Caki2 (cell line): Measurements from ENCODE around the gene FOLR2. TPM values are rescaled to one million over a fixed set of nuclear protein-coding genes. Genes with fewer than 3 reads are reported as not detected.
"Not testable (repeated sequence)": the region's sequence is repeated elsewhere in the genome, so short reads cannot be mapped to it uniquely, and the experiment has no call there.

Experiments
- DNase-seq: peaks from one replicate; pipeline ENCODE4 v3.0.0-alpha.2; 2015; ENCODE audit warnings: low read depth
- in situ Hi-C: cut with HindIII; loops from 2 replicates; pipeline ENCODE4 v1.10.0; 2016; ENCODE audit warnings: low sequenced_read_pairs, low pct_unique_long_range_greater_than_20kb, mixed read lengths
- total RNA-seq: library from RNA; depleted of rRNA; stranded (reverse); fragments of >200 nt; shearing (Covaris generic); gene quantifications from 2 replicates; pipeline ENCODE4 v1.2.3, GENCODE V29; 2014; ENCODE audit warnings: low replicate concordance; rRNA removed

FOLR2 gene
- not detected in 2 replicates for total RNA-seq

DNA sequence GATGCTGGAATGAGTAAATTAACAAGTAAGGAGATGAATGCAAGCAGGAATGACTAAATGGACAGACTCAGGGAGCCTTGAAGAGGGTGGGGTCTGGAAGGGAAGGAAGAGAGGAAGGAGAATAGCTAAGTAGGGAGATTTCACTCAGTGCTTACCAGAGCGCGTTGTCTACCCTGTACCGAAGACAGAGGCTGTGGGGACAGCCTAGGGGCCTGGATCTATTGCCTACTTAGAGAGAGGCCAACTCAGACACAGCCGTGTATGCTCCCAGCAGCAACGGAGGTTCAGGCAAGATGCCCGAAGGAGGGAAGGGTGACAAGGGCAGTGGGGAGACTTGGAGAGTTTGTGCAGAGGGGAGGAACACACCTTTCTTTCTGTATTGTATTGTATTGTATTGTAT is at the start of gene FOLR2:
Gene FOLR2 (plus strand): TSS at position 157 of the 400 bp plus-strand sequence. CDS start 1,791 bp downstream, outside the sequence.
- DNase-seq = no peak
- in situ Hi-C loops = no loop called here

DNA sequence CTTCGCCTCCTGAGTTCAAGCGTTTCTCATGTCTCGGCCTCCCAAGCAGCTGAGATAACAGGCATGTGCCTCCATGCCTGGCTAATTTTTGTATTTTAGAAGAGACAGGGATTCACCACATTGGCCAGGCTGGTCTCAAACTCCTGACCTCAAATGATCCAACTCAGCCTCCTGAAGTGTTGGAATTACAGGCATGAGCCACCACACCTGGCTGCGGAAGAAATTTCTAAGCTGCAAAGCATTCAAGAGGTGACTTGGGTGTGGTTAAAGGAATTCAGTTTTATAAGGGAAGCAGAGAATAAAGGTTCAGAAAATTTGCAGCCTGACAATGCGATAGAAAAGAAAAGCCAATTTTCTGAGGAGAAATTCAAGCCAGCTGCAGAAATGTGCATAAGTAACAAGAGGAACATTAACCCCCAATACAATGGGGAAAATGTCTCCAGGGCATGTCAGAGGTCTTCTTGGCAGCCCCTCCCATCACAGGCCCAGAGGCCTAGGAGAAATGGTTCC is 47.5 kb upstream of the FOLR2 start:
- DNase-seq, in situ Hi-C loops: not testable (repeated sequence)

DNA sequence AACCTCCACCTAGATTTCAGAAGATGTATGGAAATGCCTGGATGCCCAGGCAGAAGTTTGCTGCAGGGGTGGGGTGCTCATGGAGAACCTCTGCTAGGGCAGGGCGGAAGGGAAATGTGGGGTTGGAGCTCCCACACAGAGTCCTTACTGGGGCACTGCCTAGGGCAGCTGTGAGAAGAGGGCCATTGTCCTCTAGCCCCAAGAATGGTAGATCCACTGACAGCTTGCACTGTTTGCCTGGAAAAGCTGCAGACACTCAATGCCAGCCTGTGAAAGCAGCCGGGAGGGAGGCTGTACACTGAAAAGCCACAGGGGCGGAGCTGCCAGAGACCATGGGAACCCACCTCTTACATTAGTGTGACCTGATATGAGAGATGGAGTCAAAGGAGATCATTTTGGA is 46.8 kb upstream of the FOLR2 start:
- in situ Hi-C loops, DNase-seq: not testable (repeated sequence)

DNA sequence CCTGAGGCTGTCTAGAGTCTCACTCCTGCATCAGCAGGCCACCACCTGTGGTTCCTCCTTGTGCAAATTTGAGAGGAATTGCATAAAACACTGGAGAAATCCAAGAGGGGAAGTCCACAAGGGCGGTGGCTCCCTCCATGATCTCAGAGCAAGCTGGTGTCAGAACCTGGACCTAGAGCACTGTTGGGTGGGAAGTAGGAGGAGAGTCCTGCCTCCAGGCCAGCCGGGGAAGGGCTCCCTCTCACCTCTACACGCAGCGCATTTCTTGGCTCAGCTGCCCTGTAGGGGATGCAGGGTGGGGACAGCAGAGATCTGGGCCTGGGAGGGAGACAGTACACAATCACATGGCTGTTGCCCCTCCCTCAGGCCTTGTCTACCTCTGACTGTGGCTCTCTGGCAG is 44.6 kb upstream of the FOLR2 start:
- DNase-seq, in situ Hi-C loops: not testable (repeated sequence)

- no peak for DNase-seq
- in situ Hi-C loops = no loop called here
Measured at GRCh38 chr11:72173291-72173690, 43.3 kb upstream of the FOLR2 start.

DNA sequence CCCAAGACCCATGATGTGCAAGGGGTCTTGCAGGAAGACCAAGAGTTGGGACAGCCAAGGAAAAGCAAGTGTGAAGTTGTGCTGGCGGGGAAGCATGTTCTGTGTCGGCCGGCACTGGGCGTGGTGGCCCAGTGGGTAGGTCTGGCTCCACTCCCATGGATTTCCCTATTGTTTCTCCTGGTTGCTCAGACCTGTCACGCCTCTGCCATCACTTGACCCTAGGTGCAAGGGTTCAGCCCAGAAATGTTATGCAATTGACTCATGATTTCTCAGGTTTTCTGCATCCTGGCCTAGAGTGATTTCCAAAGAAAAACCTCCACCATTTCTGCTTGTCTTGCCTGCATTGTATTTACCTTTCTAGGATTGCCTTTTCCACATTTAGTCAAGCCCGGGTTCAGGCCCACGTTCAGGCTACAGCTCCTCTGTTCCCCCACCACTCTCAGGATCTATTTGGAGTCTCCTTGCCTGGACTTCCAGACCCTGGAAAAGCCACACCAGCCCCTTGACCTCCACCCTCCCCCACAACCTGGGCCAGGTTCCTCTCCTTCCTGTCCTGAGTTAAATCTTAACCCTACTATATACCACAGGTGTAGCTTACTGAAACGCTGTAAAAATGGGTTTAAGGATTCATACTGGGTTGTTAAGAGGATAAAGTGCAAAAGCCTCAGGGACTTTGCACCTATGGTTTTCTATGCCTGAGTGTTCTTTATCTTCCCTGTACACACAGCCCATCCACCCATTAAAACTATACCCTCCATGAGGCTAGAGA is 42.1 kb upstream of the FOLR2 start:
- in situ Hi-C loops = no loop called here

GRCh38 chr11:72177656-72178055 is 38.9 kb upstream of the FOLR2 start:
- in situ Hi-C loops = no loop called here
- DNase-seq = no peak

More for the DNA sequence above, 42.1 kb upstream of the FOLR2 start:
- no peak for DNase-seq

DNA sequence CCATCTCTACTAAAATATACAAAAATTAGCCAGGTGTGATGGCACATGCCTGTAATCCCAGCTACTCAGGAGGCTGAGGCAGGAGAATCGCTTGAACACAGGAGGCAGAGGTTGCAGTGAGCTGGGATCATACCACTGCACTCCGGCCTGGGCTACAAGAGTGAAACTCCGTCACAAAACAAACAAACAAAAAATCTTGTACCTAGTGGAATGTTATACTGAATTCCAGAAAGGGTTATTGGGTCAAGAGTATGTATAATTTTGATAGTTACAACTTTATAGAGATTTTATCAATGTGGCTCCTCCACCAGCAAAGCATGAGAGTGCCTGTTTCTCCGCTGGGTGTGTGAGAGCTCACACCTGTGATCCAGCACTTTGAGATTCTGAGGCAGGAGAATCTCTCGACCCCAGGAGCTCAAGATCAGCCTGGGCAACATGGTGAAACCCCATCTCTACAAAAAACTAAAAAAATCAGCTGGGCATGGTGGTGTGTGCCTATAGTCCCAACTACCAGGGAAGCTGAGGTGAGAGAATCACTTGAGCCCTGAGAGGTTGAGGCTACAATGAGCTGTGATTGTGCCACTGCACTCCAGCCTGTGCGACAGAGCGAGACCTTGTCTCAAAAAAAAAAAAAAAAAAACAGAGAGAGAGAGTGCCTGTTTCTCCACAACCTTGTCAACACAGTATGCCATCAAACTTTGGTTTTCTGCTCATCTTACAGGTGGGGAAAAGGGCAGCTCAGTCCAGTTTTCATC is 37.4 kb upstream of the FOLR2 start:
- peak; percentile 16 for DNase-seq
- in situ Hi-C loops = no loop called here

DNA sequence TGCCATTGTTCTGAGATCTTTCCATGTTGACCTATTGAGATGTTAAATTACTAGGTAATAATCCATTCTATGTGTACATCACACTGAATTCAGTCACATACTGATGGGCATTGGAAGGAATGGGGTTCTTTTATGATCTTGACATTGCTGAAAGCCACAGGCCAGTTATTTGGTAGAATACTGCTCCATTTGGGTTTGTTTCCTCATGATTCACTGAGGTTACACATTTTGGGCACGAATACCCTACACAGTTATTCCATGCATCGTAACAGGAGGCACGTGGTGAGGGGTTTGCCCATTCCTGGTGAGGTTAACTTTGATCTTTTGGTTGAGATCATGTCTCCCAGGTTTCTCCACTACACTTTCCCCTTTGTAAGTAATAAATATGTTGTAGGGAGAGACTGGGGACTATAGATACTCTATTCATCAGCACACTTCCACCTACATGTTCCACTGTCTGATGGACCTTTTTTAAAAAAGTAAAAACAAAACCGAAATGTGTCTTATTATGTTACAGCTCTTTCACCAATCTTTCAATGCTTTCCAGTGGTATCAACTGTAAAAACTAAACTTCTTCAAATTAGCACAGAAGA is 36.7 kb upstream of the FOLR2 start:
- DNase-seq = no peak
- in situ Hi-C loops = no loop called here

DNA sequence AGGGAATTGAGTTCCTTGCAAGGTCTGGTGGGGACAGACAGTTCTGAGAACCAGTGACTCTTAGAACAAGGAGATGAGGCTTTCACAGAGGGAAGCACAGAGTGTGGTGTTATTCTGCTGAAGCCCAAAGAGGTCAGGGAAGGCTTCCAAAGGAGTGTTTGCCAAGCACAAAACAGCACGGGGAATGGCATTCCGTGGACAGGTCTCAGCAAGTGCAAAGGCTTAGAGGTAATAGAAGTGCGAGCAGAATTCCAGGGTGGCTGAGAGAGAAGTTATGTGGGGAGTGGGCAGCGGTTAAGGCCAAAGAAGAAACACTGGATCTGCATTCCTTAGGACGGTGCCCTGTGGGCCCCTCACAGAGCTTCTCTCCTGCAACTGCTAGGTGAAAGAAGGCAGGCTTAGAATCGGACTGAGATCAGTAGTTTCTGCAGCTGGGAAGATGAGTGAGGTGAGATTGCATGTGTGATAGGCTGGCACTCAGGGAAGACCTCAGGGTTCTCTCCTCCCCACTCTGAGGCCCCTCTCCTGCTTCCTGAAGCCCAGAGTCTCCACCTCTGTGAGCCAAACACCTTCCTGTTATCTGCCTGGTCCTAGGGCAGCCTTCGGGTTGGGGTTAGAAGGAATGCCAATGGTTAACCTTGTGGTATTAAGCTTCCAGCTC is 35.6 kb upstream of the FOLR2 start:
- DNase-seq, in situ Hi-C loops: not testable (repeated sequence)

DNA sequence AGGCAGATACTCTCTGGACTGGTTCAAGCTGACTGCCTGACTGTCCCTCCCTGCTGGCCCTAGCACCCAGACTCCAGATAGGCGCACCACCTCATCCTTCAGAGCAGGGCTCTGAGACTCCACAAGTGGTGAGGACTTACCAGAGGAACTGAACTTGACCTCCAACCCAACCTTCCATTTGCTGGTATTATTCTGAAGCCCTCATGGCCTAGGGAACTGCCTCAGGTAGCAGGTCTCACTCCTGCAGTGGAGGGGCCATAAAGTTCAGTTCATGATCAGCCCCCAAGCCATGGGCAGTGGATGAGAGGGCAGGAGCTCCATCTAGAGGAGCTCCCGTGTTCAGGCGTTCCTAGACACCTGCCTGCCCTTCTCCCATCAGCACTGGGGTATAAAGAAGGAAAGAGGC is 35.0 kb upstream of the FOLR2 start:
- in situ Hi-C loops, DNase-seq: not testable (repeated sequence)

GRCh38 chr11:72188267-72188666 is 28.3 kb upstream of the FOLR2 start:
- DNase-seq = no peak
- in situ Hi-C loops = no loop called here

DNA sequence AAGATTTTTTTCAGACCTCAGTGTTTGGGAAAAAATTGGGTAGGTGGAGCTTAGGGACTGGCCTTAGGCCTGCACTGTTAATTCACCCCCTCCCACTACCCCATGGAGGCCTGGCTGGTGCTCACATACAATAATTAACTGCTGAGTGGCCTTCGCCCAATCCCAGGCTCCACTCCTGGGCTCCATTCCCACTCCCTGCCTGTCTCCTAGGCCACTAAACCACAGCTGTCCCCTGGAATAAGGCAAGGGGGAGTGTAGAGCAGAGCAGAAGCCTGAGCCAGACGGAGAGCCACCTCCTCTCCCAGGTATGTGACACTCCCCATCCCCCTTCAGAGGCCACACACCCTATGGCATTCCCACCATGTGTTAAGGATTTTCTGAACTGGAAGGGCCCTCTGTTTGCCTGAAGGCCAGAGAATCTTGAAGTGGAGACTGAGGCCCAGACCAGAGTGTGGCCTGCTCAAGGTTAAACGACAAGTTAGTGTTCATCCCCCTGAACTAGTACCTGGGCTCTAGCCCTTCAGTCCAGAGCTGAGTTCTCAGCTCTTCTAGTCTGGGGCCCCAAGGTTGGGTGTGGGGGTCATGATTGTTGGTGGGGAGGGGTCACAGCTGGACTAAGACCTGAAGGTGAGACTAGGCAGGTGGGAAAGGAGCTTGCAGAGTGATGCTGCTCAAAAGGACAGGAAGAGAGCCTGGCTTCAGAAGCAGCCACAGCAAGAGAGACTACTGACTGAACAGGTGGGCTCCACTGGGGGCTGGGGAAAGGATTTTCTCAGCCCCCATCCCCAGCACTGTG is 26.9 kb upstream of the FOLR2 start:
- in situ Hi-C loops = no loop called here

DNA sequence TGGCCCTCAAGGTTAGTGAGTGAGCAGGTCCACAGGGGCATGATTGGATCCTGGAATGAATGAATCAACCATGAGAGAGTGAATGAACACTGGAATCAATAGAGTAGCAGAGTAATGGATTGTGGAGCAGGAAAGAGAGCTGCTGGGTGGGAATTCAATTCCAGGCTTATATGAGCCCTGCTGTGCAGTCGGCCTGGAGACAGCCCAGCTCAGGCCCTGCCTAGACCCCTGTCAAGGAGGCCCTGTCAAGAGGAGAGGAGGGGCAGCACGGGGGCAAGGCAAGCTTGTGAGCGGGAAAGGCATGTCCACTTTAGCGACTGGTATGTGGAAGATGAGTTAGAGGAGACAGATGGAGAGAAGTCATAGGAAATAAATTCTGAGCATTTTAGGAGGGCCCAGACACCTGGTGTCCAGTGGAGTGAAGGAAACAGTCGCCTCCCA is 25.9 kb upstream of the FOLR2 start:
- no peak for DNase-seq
- in situ Hi-C loops = no loop called here

More for the DNA sequence above, 26.9 kb upstream of the FOLR2 start:
- peak; percentile 12 for DNase-seq

DNA sequence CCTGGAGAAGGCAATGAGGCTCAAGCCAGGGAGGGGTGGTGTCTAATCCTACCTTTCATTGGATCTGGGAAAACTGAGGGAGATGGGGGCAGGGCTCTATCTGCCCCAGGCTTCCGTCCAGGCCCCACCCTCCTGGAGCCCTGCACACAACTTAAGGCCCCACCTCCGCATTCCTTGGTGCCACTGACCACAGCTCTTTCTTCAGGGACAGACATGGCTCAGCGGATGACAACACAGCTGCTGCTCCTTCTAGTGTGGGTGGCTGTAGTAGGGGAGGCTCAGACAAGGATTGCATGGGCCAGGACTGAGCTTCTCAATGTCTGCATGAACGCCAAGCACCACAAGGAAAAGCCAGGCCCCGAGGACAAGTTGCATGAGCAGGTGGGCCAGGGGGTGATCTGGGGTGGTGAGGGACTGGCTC is 24.6 kb upstream of the FOLR2 start, which contains the start of gene FOLR1:
Gene FOLR1 (plus strand): TSS at position 180 of the 421 bp plus-strand sequence. CDS start 34 bp downstream, at position 214.
- DNase-seq = peak; percentile 42
- in situ Hi-C loops = no loop called here

DNA sequence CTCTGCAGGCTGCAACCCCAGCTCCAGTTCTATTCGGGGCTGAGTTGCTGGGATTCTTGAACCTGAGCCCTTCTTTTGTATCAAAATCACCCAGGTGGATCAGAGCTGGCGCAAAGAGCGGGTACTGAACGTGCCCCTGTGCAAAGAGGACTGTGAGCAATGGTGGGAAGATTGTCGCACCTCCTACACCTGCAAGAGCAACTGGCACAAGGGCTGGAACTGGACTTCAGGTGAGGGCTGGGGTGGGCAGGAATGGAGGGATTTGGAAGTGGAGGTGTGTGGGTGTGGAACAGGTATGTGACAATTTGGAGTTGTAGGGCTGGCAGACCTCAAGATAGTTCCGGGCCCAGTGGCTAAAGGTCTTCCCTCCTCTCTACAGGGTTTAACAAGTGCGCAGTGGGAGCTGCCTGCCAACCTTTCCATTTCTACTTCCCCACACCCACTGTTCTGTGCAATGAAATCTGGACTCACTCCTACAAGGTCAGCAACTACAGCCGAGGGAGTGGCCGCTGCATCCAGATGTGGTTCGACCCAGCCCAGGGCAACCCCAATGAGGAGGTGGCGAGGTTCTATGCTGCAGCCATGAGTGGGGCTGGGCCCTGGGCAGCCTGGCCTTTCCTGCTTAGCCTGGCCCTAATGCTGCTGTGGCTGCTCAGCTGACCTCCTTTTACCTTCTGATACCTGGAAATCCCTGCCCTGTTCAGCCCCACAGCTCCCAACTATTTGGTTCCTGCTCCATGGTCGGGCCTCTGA is 20.9 kb upstream of the FOLR2 start:
- in situ Hi-C loops = no loop called here

DNA sequence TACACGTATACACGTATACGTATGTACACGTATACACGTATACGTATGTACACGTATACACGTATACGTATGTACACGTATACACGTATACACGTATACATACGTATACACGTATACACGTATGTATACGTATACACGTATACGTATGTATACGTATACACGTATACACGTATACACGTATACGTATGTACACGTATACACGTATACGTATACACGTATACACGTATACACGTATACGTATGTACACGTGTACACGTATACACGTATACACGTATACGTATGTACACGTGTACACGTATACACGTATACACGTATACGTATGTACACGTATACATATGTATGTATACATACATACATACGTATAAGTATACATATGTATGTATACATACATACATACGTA is 15.1 kb upstream of the FOLR2 start:
- DNase-seq, in situ Hi-C loops: not testable (repeated sequence)

More for the DNA sequence above, 20.9 kb upstream of the FOLR2 start:
- DNase-seq = no peak
